Endothelial cell of umbilical vein (primary cell): ENCODE measurements around the gene ELOVL5. TPM values are rescaled to one million over a fixed set of nuclear protein-coding genes. Genes with fewer than 3 reads are reported as not detected.

Experiments
- BruUV-seq: library from RNA; stranded (reverse); fragments of 400-500 nt; replicated peaks from 2 replicates; lab custom pipeline; 2021; lab: Mats Ljungman, UMichigan
- CTCF ChIA-PET: fragments of 300-600, 350-600 bp; sonication (Branson Sonifier 250); formaldehyde crosslinking; loops from one replicate; lab custom pipeline; 2021; ENCODE audit warnings: antibody characterized with exemption, inconsistent platforms; lab: Charles Lee
- POLR2A ChIA-PET: fragments of 300-600, 350-600 bp; sonication (Branson Sonifier 250); formaldehyde crosslinking; loops from one replicate; lab custom pipeline; 2021; ENCODE audit warnings: antibody characterized with exemption, inconsistent platforms; lab: Charles Lee
- DNase-seq: peaks from one replicate; pipeline ENCODE4 v3.0.0-alpha.2; 2011; ENCODE audit warnings: low read depth, low spot score
- FAIRE-seq: peaks from 2 replicates; lab custom pipeline; 2011; peaks lifted over from hg19 to GRCh38; lab: Jason Lieb, UNC
- H2AFZ ChIP-seq: 2 replicates; pipeline ENCODE4 v1.6.0; 2012; ENCODE audit warnings: low read depth, low read length, control low read depth, inconsistent platforms
- H3K27ac ChIP-seq: 2 replicates; pipeline ENCODE4 v1.5.1; 2011; ENCODE audit warnings: low read depth, mild to moderate bottlenecking, control low read depth, low read length, moderate library complexity; ENCODE audit not compliant: insufficient read depth
- H3K27me3 ChIP-seq, 2 experiments: 2 replicates each; pipeline versions ENCODE4 v1.6.0 to v1.6.1; 2011; ENCODE audit warnings: low read length in 2 of 2, mixed read lengths in 1 of 2; ENCODE audit not compliant: control insufficient read depth in 2 of 2, insufficient read depth in 2 of 2
- H3K36me3 ChIP-seq, 2 experiments: 2 replicates in 1 of 2; 3 replicates in 1 of 2; pipeline ENCODE4 v1.5.1; 2011; ENCODE audit warnings: low read length in 2 of 2, mild to moderate bottlenecking in 1 of 2, moderate library complexity in 1 of 2; ENCODE audit not compliant: control insufficient read depth in 2 of 2, insufficient read depth in 2 of 2; ENCODE audit errors: extremely low read depth in 1 of 2
- H3K4me1 ChIP-seq: 3 replicates; pipeline ENCODE4 v1.5.1; 2011; ENCODE audit warnings: mild to moderate bottlenecking, low read length; ENCODE audit not compliant: control insufficient read depth, insufficient read depth; ENCODE audit errors: extremely low read depth
- H3K4me2 ChIP-seq: 2 replicates; pipeline ENCODE4 v1.6.1; 2011; ENCODE audit warnings: low read length, control low read depth, mixed read lengths; ENCODE audit not compliant: insufficient read depth
- H3K4me3 ChIP-seq, 3 experiments: fragments of 200-600 bp in 1 of 3; sonication (generic), shearing (Covaris generic) in 1 of 3; replicated peaks in 1 of 3; 2 replicates each; pipeline ENCODE4 v1.5.1; 2011 to 2016; ENCODE audit warnings: control low read depth in 3 of 3, low read length in 3 of 3, mild to moderate bottlenecking in 2 of 3, inconsistent platforms in 1 of 3, low read depth in 1 of 3, moderate library complexity in 1 of 3; ENCODE audit not compliant: insufficient read depth in 1 of 3
- H3K79me2 ChIP-seq: 2 replicates; pipeline ENCODE4 v1.6.0; 2012; ENCODE audit warnings: low read length, inconsistent platforms; ENCODE audit not compliant: control insufficient read depth, insufficient read depth
- H3K9ac ChIP-seq: replicated peaks from 2 replicates; pipeline ENCODE3; 2011; ENCODE audit warnings: low read length, control low read depth; ENCODE audit not compliant: insufficient read depth; ENCODE audit errors: extremely low read depth
- H3K9me1 ChIP-seq: replicated peaks from 3 replicates; pipeline ENCODE4 v1.6.0; 2011; ENCODE audit warnings: mild to moderate bottlenecking, low read length; ENCODE audit not compliant: control insufficient read depth, insufficient read depth; ENCODE audit errors: extremely low read depth
- H3K9me3 ChIP-seq: replicated peaks from 2 replicates; pipeline ENCODE4 v1.5.1; 2012; ENCODE audit warnings: low read length, inconsistent platforms; ENCODE audit not compliant: control insufficient read depth, insufficient read depth
- H4K20me1 ChIP-seq: replicated peaks from 2 replicates; pipeline ENCODE3; 2011; ENCODE audit warnings: mild to moderate bottlenecking, low read length; ENCODE audit not compliant: control insufficient read depth, insufficient read depth; ENCODE audit errors: extremely low read depth
- EZH2 ChIP-seq: IDR thresholded peaks from 2 replicates; pipeline ENCODE4 v1.6.1; 2012; ENCODE audit warnings: borderline replicate concordance, low read depth, mild to moderate bottlenecking, moderate library complexity, low read length, inconsistent platforms; ENCODE audit not compliant: severe bottlenecking
- FOS ChIP-seq: IDR thresholded peaks from 2 replicates; pipeline ENCODE4 v1.6.1; 2011; ENCODE audit warnings: mild to moderate bottlenecking, low read length, moderate library complexity, borderline replicate concordance; ENCODE audit not compliant: insufficient read depth
- GATA2 ChIP-seq: IDR thresholded peaks from 2 replicates; pipeline ENCODE4 v1.7.0; 2011; ENCODE audit warnings: low read depth, mild to moderate bottlenecking, moderate library complexity, mixed read lengths, low read length; ENCODE audit not compliant: insufficient read length, insufficient read depth
- JUN ChIP-seq: IDR thresholded peaks from 2 replicates; pipeline ENCODE4 v1.6.1; 2011; ENCODE audit warnings: borderline replicate concordance, low read depth; ENCODE audit not compliant: insufficient read length, insufficient read depth
- MYC ChIP-seq: IDR thresholded peaks from one replicate; pipeline ENCODE4 v1.6.1; 2011; ENCODE audit warnings: mild to moderate bottlenecking, low read depth, low read length
- POLR2A ChIP-seq: IDR thresholded peaks from 2 replicates; pipeline ENCODE4 v1.6.1; 2012; ENCODE audit warnings: low read depth, mild to moderate bottlenecking, control low read depth, low read length
- POLR2AphosphoS5 ChIP-seq: IDR thresholded peaks from 2 replicates; pipeline ENCODE4 v1.6.1; 2012; ENCODE audit warnings: low read depth, mild to moderate bottlenecking, control low read depth, low read length, moderate library complexity; ENCODE audit not compliant: insufficient read depth
- dilution Hi-C: fragments of 300-500 bp; cut with MboI; formaldehyde crosslinking; loops from one replicate; pipeline ENCODE4 v1.15.0; 2019; ENCODE audit warnings: low sequenced_read_pairs; ENCODE audit not compliant: extremely low pct_ligation_motif_present
- intact Hi-C: fragments of 100-400 bp; cut with micrococcal nuclease; formaldehyde crosslinking; loops from one replicate; pipeline ENCODE4 v1.10.0; 2022
- polyA plus RNA-seq, 4 experiments: library from polyadenylated mRNA; depleted of rRNA in 3 of 4; stranded (reverse) in 3 of 4; unstranded in 1 of 4; fragments of >200 nt; gene quantifications; 2 replicates each; pipeline versions ENCODE4 v1.2.1 to v1.2.3, GENCODE V29; 2011 to 2012; ENCODE audit warnings: missing spikeins in 1 of 4
- total RNA-seq: library from RNA; stranded (reverse); gene quantifications from 2 replicates; pipeline ENCODE4 v1.2.3, GENCODE V29; 2021
- TF ChIP-seq, protein P1 (sequence below): IDR thresholded peaks from 2 replicates; pipeline ENCODE4 v1.6.1; 2011; ENCODE audit not compliant: insufficient read depth, insufficient read length
- TF ChIP-seq, protein P2 (sequence below), 2 donors: IDR thresholded peaks; 1 replicate in 1 of 2; 2 replicates in 1 of 2; pipeline ENCODE4 v1.5.1; 2011; ENCODE audit warnings: low read length in 2 of 2, mild to moderate bottlenecking in 2 of 2, moderate library complexity in 2 of 2, control low read depth in 1 of 2, inconsistent platforms in 1 of 2, low read depth in 1 of 2; ENCODE audit not compliant: insufficient read depth in 1 of 2; ENCODE audit errors: extremely low read depth in 1 of 2

ELOVL5 gene
- total and polyA plus RNA-seq, 2 donors (not counting 3 experiments of a cell fraction or from before 2014, with no cell fraction given): 85.9 to 140 TPM

DNA sequence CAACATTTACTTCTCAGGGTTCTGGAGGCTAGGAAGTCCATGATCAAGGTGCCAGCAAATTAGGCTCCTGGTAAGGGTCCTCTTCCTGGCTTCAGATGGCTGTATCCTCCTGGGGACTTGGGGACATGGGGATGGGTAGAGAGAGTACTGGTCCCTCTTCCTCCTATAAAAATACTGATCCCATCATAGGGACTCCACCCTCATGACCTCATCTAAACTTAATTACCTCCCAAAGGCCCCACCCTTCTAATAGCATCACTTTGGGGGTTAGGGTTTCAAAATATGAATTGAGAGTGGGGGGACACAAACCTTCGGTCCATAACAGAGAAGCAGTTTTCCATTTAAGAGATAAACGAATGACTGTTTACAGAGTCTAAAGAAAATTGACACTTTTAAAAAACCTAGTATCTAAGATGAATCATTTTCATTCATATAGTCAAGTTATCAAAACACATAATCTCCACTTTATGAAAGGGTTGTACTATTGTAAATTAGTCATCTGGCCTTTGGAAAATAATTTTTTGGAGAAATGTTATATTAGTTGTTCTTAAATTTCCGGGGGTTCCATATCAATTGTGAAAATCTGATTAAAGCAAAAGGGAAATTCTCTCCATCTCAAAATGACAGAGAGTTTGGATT lies 33.5 kb downstream of the ELOVL5 start:
- BruUV-seq: no TSS peak
- Histone ChIP-seq H3K9me3 (no peaks in the 10 kb centered on the region), H3K79me2 (peaks cover 93% of the 10 kb centered on the region), H3K27me3 (no peaks in the 10 kb centered on the region), H3K27ac (peak overlapping the region; percentile 28), H3K36me3 (no peaks in the 10 kb centered on the region), H4K20me1 (peaks cover 3% of the 10 kb centered on the region), H3K9me1 (no peaks in the 10 kb centered on the region), H3K9ac (no peak overlapping the region), H3K4me2 (peak overlapping the region; percentile 55), H3K4me3 (no peak overlapping the region), H2AFZ (no peak overlapping the region), H3K4me1 (peaks cover 32% of the 10 kb centered on the region)
- ChIA-PET POLR2A (no interaction called here), CTCF (interaction anchor here (1.2 to 2.2 kb wide), 3 partner anchors 13 to 16 kb away, joined by 3 to 12 read pairs (median 4); no protein-coding TSS in a partner anchor)
- TF ChIP-seq MYC (no peak), POLR2AphosphoS5 (no peak), EZH2 (no peak), POLR2A (no peak), GATA2 (peak; percentile 58), FOS (peak; percentile 57), JUN (no peak)
- TF ChIP-seq, protein P1, sequence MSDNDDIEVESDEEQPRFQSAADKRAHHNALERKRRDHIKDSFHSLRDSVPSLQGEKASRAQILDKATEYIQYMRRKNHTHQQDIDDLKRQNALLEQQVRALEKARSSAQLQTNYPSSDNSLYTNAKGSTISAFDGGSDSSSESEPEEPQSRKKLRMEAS: no peak
- TF ChIP-seq, protein P2, sequence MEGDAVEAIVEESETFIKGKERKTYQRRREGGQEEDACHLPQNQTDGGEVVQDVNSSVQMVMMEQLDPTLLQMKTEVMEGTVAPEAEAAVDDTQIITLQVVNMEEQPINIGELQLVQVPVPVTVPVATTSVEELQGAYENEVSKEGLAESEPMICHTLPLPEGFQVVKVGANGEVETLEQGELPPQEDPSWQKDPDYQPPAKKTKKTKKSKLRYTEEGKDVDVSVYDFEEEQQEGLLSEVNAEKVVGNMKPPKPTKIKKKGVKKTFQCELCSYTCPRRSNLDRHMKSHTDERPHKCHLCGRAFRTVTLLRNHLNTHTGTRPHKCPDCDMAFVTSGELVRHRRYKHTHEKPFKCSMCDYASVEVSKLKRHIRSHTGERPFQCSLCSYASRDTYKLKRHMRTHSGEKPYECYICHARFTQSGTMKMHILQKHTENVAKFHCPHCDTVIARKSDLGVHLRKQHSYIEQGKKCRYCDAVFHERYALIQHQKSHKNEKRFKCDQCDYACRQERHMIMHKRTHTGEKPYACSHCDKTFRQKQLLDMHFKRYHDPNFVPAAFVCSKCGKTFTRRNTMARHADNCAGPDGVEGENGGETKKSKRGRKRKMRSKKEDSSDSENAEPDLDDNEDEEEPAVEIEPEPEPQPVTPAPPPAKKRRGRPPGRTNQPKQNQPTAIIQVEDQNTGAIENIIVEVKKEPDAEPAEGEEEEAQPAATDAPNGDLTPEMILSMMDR (IDR thresholded peaks at IDR 0.05; ENCODE audit: extremely low read depth in 1 of 2, insufficient read depth in 1 of 2, low read depth in 1 of 2, low read length in 2 of 2): no peak
- intact Hi-C loops: loop anchor here (2.0 kb wide), 1 partner anchor 14 kb away; no protein-coding TSS in a partner anchor
- FAIRE-seq: no peak
- DNase-seq: peak; percentile 30
- dilution Hi-C loops: no loop called here
